HG03457 (cell line): Measurements from ENCODE around the gene RCBTB2.

ENCODE experiments used
- ATAC-seq: cut with Tn5 transposase; IDR thresholded peaks from one replicate; pipeline ENCODE4 v1.9.1; 2021; ENCODE audit warnings: moderate number of reproducible peaks; ENCODE audit not compliant: unreplicated experiment

RCBTB2 gene

DNA sequence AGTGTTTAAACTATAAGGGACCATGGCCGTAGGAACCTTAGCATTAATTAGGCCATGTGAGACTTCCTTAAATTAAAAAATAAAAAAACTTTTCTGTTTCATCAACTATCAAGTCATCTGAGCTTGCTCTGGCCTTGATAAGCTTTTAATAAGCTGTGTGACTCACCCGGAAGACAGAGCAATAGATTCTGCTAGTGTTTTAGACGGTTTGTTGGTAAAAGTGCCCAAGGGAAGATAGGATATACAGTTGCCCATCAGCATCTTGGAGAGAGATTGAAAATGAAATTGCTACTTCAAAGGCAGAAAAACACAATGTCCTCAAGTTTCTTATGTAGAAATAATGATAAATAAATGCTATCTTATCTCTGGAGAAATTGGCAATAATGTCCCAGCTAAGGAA is 31.2 kb upstream of the RCBTB2 start:
- no peak for ATAC-seq

DNA sequence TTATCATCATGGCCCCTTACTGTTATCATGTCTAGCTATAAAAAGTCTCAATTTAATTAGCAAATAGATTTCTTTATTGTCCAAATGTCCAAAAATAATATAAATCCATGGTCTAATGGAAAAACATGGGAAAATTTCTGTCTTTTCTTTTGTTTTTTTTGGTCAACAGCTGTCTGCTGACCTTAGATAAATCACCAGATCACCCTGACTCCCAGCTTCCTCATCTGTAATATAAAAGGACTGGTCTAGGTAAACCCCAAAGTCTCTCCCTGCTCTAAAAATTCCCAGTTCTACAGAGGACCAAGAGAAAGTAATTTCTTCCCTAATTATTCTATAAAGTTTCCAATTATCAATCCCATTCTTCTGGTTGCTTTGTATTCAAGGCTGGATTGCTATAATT is 30.7 kb upstream of the RCBTB2 start:
- no peak for ATAC-seq

- ATAC-seq = peak; percentile 93
These were observed 29.6 kb upstream of the RCBTB2 start for GRCh38 chr13:48562296-48563066.

DNA sequence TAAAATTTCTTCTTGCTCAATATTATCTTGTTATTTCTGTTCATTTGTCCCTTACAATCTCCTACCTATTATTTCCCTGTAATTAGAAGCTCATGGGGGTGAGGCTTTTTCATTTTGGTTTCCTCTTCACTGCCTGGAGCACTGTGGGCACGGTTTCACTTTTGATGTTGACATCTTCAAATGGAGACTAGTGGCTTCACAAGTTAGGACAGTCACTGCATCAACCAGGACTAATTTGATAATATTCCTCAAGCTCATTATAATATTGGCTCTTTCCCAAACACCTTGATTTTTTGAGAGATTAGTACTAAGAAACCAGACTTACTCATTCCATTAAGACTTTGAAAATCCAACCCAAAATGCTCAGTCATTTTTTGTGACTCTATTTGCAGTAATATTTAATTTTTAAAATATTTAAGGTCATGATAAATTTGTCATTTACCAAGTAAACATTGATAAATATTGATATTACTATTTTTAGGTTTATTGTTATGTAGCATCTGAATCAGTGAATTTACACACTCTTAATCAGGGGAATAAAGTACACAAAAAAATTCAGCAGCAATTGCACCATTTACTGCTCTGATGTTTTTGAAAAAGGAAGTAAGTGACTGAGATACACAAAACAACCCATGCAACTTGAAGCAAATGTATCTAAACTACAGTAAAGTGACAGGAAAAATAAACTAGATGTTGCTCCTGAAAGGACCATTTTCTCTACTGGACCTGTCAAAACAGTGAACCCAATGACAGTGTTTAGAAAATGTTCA is 28.8 kb upstream of the RCBTB2 start:
- ATAC-seq = no peak

DNA sequence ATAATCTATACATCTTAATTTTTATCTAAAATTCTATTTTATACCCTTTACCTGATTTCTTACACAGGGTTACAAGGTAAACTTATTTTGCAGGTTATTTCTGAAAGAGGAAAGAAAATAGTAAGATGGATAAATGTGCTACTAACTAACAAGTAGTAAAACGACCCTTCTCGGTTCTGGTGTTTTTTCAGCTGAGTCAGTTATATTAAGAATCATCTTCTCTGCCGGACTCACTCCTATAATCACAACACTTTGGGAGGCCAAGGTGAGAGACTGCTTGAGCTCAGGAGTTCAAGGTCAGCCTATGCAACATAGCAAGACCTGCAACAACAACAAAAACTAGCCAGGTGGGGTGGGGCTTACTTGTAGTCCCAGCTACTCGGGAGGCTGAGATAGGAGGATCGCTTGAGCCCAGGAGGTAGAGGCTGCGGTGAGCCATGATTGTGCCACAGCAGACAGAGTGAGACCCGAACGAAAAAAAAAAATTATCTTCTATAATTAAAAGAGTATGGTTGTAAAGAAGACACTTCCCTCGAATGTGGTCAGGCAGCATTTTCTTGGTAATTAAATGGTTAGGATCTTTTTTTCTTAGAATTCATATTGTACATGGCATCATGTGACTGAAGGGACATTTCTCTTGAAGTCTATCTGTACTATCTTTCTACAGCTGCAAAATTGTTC is 27.9 kb upstream of the RCBTB2 start:
- ATAC-seq = no peak

GRCh38 chr13:48559638-48560320 is 26.9 kb upstream of the RCBTB2 start:
- ATAC-seq = no peak

DNA sequence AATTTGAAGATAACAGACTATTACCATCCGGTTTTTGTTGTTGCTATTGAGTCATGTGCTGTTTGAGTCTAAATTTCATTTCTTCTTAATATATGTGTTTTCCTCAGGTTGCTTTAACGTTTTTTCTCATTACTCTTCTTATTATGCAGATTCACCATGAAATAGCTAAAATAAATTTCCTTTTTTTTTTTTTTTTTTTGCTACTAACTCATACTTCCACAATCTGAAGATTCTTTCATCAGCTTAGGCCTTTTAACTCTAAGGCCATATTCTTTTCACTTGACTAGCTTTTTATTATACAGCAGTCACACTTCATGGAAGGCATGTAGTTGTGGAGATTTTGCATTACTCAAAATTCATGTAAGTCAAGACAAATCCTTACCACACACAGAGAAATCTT is 23.9 kb upstream of the RCBTB2 start:
- ATAC-seq = no peak

- ATAC-seq = no peak
These were observed 22.6 kb upstream of the RCBTB2 start for GRCh38 chr13:48555441-48555840.

GRCh38 chr13:48551329-48551728 is 18.4 kb upstream of the RCBTB2 start:
- ATAC-seq = no peak

DNA sequence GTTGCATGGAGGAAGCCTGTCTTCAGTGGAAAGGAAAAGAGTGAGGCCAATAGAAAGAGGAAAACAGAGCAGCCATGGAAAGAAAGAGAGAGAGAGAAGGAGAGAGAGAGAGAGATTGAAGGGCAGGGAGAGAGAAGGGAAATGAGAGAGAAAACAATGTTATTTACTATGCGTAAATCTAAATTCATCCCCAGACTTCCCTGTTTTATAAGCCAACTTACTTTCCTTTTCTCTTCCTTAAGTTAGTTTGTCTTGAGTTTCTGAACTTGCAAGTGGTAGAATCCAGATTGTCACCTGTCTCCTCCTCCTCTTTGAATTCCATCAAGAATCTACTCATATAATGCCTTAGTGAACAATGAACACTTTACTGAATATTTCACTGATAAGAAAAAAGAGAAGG is 16.8 kb upstream of the RCBTB2 start:
- no peak for ATAC-seq

- ATAC-seq = no peak
These were observed 14.8 kb upstream of the RCBTB2 start for GRCh38 chr13:48547663-48548092.

DNA sequence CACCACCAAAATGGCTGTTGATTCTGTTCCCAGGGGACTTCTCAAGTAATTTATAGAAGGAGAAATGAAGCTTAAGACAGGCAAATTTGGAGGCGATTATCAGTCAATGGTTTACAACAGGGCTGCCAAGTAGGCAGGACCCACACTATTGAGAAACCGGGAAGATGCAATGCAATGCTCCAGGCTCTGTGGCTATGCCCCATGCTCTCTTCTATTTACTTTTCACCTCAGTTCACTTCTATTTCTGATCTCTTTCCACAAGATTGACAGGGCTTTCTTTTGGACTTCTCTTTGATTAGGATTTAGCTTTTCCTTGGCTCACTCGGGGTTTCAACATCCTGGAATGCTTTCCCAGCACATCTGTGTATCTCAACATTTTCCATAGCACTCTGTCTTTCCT is 12.7 kb upstream of the RCBTB2 start:
- ATAC-seq = no peak

GRCh38 chr13:48542581-48543341 is 9.9 kb upstream of the RCBTB2 start:
- no peak for ATAC-seq

DNA sequence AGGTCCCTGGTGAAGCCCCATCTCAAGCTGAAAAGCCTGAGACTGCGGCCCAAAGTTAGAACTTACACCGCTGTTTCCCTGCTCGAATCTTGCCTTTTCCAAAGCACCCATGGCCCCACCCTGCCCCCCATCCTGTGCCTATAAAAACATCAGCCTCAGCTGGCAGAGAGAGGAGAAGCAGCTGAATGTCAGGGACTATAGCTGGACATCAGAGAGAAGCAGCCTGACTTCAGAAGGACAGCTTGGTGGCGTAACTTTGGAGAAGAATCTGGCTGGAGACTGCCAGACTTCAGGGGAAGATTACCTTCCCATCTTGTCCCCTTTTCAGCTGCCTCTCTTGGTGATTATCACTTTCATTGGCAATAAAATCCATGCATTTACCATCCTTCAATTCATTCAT is 9.3 kb upstream of the RCBTB2 start:
- no peak for ATAC-seq

- ATAC-seq = no peak
These were observed 6.7 kb upstream of the RCBTB2 start for GRCh38 chr13:48539550-48539949.

DNA sequence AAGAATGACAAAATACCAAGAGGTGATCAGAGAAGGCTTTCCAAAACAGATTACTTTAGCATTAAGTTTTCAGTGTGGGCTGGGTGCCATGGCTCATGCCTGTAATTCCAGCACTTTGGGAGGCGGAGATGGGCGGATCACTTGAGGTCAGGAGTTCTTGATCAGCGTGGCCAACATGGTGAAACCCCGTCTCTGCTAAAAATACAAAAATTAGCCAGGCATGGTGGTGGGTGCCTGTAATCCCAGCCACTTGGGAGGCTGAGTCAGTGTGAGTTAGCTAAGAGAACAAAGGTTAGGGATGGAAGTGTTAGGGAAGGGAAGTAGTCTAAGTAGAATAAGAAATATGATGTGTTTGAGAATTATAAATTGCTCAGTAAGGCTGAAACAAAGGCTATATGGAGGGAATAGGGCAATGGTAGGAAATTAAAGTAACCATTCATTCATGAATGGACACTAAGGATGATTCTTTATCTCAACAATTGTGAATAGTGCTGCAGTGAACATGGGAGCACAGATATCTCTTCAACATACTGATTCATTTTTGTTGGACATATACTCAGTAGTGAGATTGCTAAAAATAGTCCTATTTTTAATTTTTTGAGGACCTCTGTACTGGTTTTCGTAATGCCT is 3.9 kb upstream of the RCBTB2 start:
- no peak for ATAC-seq

DNA sequence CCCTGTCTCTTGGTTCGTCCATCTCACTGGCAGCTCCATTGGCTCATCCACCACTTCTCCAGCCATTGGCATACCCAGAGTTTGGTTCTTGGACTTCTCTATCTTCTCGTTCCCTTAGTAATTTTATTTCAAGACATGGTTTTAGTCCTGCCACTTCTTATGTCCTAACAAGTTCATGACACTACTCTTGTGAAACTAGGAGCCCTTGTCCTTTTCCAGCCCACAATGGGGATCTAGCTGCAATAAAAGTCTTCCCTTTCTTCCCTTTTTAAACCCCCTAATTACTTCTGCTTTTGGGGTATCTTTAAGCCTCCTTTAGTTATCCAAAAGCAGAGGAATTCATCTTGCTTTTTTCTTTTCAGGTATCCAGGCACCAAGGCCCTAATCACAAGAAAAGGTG is 2.9 kb upstream of the RCBTB2 start:
- no peak for ATAC-seq

DNA sequence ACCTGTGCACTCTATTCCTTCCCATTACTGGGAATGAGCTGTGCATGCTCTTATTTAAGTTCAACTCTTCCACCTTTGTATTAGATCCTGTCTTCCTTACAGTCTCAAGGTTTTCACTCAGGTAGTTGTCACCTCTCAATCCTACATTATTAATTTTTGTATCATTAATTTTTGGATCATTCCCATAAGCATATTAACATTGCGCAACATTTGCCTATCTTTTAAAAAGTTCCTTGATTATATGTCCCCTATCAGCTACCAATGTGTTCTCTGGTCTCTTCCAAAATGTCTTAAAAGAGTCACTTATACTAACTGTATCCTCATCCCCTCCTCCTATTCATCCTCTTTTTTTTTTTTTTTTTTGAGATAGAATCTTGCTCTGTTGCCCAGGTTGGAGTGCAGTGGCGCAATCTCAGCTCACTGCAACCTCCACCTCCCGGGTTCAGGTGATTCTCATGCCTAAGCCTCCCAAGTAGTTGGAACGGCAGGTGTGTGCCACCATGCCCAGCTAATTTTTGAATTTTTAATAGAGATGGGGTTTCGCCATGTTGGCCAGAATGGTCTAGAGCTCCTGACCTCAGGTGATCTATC is 2.1 kb upstream of the RCBTB2 start:
- ATAC-seq = no peak

DNA sequence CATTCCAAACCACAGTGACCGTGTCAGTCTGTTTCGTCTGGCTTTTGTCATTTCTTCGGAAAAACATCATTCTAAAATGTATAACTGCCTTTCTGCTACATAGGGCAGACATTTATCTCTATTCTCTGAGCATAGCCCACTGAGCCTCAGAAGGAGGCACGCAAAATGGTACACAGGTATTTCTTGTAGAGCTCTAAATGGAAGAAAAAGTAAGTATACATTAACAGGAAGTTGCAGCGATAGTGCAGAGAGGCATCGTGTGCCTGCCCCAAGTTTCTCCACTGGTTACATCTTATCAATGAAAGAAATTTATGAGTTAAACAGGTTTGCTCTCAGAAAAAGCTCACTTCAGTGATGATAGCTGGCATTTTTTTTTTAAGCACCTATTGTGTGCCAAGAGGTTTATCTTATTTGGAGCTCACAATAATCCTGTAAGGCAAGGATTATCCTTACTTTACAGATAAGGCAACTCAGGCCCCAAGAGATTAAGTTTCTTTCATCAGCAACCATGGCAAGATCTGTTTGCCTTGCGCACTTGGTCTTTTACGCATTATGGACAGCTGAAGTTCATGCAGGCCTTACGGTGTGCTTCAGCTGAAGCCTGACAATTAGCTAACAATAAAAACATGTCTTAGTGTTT is 1.2 kb upstream of the RCBTB2 start:
- no peak for ATAC-seq

GRCh38 chr13:48532256-48532505 is 699 bp downstream of the RCBTB2 start:
- no peak for ATAC-seq
